Ovary (tissue), 9 donors: ENCODE results near the gene ATP6V1G3. TPM values are rescaled to one million over a fixed set of nuclear protein-coding genes. Genes with fewer than 3 reads are reported as not detected.
"Not testable (repeated sequence)": the region's sequence is repeated elsewhere in the genome, so short reads cannot be mapped to it uniquely, and the experiment has no call there.

ENCODE experiments used
- DNase-seq, 5 donors: peaks; one replicate each; pipeline ENCODE4 v3.0.0-alpha.2; 2019 to 2020
- H3K27ac ChIP-seq, 2 donors: fragments of 200-600 bp; one replicate each; pipeline versions ENCODE4 v1.5.1 to v1.8.0; 2019 to 2022
- H3K27me3 ChIP-seq: fragments of 200-600 bp; one replicate; pipeline ENCODE4 v1.8.0; 2022
- H3K36me3 ChIP-seq: fragments of 200-600 bp; sonication (generic); one replicate; pipeline ENCODE4 v1.5.1; 2019
- H3K4me1 ChIP-seq: one replicate; pipeline ENCODE4 v1.8.1; 2013; ENCODE audit warnings: mild to moderate bottlenecking, moderate library complexity; ENCODE audit not compliant: insufficient read depth
- H3K4me3 ChIP-seq: fragments of 200-600 bp; sonication (generic); one replicate; pipeline ENCODE4 v1.5.1; 2017
- H3K9me3 ChIP-seq, 2 donors: fragments of 200-600 bp in 1 of 2; sonication (generic) in 1 of 2; one replicate each; pipeline versions ENCODE4 v1.5.1 to v1.8.1; 2013 to 2019; ENCODE audit warnings: mild to moderate bottlenecking in 1 of 2, moderate library complexity in 1 of 2
- CTCF ChIP-seq, 3 donors: fragments of 450-650 bp in 2 of 3; fragments of 200-600 bp in 1 of 3; IDR thresholded peaks; one replicate each; pipeline versions ENCODE4 v1.5.1 to v1.8.0; 2016 to 2022; ENCODE audit warnings: antibody characterized with exemption in 3 of 3, mild to moderate bottlenecking in 1 of 3
- EP300 ChIP-seq: sonication (generic); formaldehyde crosslinking; IDR thresholded peaks from one replicate; pipeline ENCODE4 v1.6.1; 2017; ENCODE audit warnings: antibody characterized with exemption
- POLR2A ChIP-seq: fragments of 450-650 bp; IDR thresholded peaks from one replicate; pipeline ENCODE4 v1.6.1; 2017; ENCODE audit warnings: antibody characterized with exemption, mild to moderate bottlenecking, moderate library complexity
- WGBS, 3 donors: extraction: QIAGEN DNeasy Blood & Tissue Kit in 1 of 3; methylation state at CpG; one replicate each; pipeline versions ENCODE4 v1.1.5 to v1.1.7; 2013 to 2017; 5-methylcytosine and 5-hydroxymethylcytosine counted together
- intact Hi-C, 4 donors: fragments of 100-400 bp; cut with DNase I; formaldehyde crosslinking; loops; one replicate each; pipeline versions ENCODE4 v1.11.0 to v1.15.1; 2022 to 2023
- polyA plus RNA-seq, 2 donors: library from polyadenylated mRNA; stranded (reverse); fragments of 200-250 nt in 1 of 2; fragments of 350-450 nt in 1 of 2; fragmentation: Illumina TruSeq in 1 of 2; extraction: RNeasy Lipid Tissue Mini Kit (QIAGEN cat#74804) in 1 of 2; gene quantifications; one replicate each; pipeline ENCODE4 v1.2.3, GENCODE V29; 2013 to 2014
- total RNA-seq, 7 donors: library from RNA; depleted of rRNA in 2 of 7; stranded (reverse); fragments of >200 nt in 2 of 7; fragmentation: NEBNext Ultra II Directional in 3 of 7; extraction: Animal tissue kit (Norgen Biotek cat#: 25700) in 3 of 7; gene quantifications; one replicate each; pipeline versions ENCODE4 v1.1.0 to v1.2.4, GENCODE V29; 2016 to 2023
- donor health status: DM: no; HTN: no; CAD: no; lungs with moderate emphysema.
- donor health status: DM: no; HTN: no; CAD: no.
- donor health status: Bipolar disorder and iron deficiency.
- donor health status: DM: yes; HTN: yes; CAD: no.
- donor health status: DM: no; HTN: no; CAD: no.
- donor health status: DM: yes; HTN: yes; CAD: no.

Gene ATP6V1G3
- total and polyA plus RNA-seq, 9 donors = not detected

GRCh38 chr1:198483006-198483405, 57.5 kb downstream of the ATP6V1G3 start:
- DNase-seq = no peak
- Histone ChIP-seq H3K4me3 (no peak overlapping the region), H3K9me3 (no peaks in the 10 kb centered on the region), H3K4me1 (no peaks in the 10 kb centered on the region), H3K36me3 (no peaks in the 10 kb centered on the region), H3K27me3 (no peaks in the 10 kb centered on the region), H3K27ac (no peak overlapping the region)
- intact Hi-C loops = no loop called here
- WGBS, 3 donors = 88 to 93% (median 93%) methylated on average over 1 of the region's 1 CpG
- TF ChIP-seq CTCF (IDR thresholded peaks at IDR 0.05) = no peak
- TF ChIP-seq POLR2A = no peak
- TF ChIP-seq EP300 = no peak

GRCh38 chr1:198481661-198482060, 58.8 kb downstream of the ATP6V1G3 start:
- DNase-seq = no peak
- TF ChIP-seq POLR2A (no peak), CTCF (IDR thresholded peaks at IDR 0.05) (no peak), EP300 (no peak)
- intact Hi-C loops = no loop called here
- no peak overlapping the region for H3K4me3 ChIP-seq
- 96 to 98% (median 96%) methylated on average over 1 of the region's 1 CpG for WGBS, 3 donors
- H3K36me3 ChIP-seq = no peaks in the 10 kb centered on the region
- no peaks in the 10 kb centered on the region for H3K4me1 ChIP-seq
- H3K27me3 ChIP-seq = no peaks in the 10 kb centered on the region
- H3K9me3 ChIP-seq = no peaks in the 10 kb centered on the region
- no peak overlapping the region for H3K27ac ChIP-seq

GRCh38 chr1:198480876-198481275, 59.6 kb downstream of the ATP6V1G3 start:
- intact Hi-C loops = no loop called here
- H3K9me3 ChIP-seq = no peaks in the 10 kb centered on the region
- TF ChIP-seq CTCF (IDR thresholded peaks at IDR 0.05) (no peak), POLR2A (no peak), EP300 (no peak)
- no peak overlapping the region for H3K4me3 ChIP-seq
- no peaks in the 10 kb centered on the region for H3K27me3 ChIP-seq
- H3K27ac ChIP-seq = no peak overlapping the region
- 78 to 84% (median 80%) methylated on average over 2 of the region's 2 CpGs for WGBS, 3 donors
- H3K36me3 ChIP-seq = no peaks in the 10 kb centered on the region
- H3K4me1 ChIP-seq = no peaks in the 10 kb centered on the region
- no peak for DNase-seq

GRCh38 chr1:198477354-198477753, 63.1 kb downstream of the ATP6V1G3 start:
- H3K9me3 ChIP-seq, H3K36me3 ChIP-seq, H3K27ac ChIP-seq, intact Hi-C loops, H3K4me1 ChIP-seq, H3K27me3 ChIP-seq, H3K4me3 ChIP-seq, DNase-seq: not testable (repeated sequence)

Other genes with a start within 250 kb of the ATP6V1G3 start
- gene PTPRC, start 98.4 kb upstream of the ATP6V1G3 start, total RNA-seq = 10 to 100 TPM in 1 of 7 donors, 1 to 10 TPM in 6; 4.5 to 17.5 (median 6.9) TPM
- 10 to 100 TPM in 1 of 2 donors, 1 to 10 TPM in 1; 1.9 to 16.4 TPM for gene PTPRC, start 98.4 kb upstream of the ATP6V1G3 start, polyA plus RNA-seq